Bronchial epithelial cell (primary cell): ENCODE measurements around the gene BOC. TPM values are rescaled to one million over a fixed set of nuclear protein-coding genes. Genes with fewer than 3 reads are reported as not detected.

ENCODE experiments used
- DNase-seq: peaks from one replicate; pipeline ENCODE4 v3.0.0-alpha.2; 2010; ENCODE audit warnings: low read depth
- FAIRE-seq: peaks from 2 replicates; lab custom pipeline; 2011; peaks lifted over from hg19 to GRCh38; lab: Jason Lieb, UNC
- H3K27me3 ChIP-seq: 2 replicates; pipeline ENCODE4 v1.5.1; 2011; ENCODE audit warnings: low read length; ENCODE audit not compliant: control insufficient read depth, insufficient read depth
- H3K36me3 ChIP-seq: 2 replicates; pipeline ENCODE4 v1.5.1; 2011; ENCODE audit warnings: low read length; ENCODE audit not compliant: control insufficient read depth, insufficient read depth
- H3K4me3 ChIP-seq: 2 replicates; pipeline ENCODE4 v1.5.1; 2011; ENCODE audit warnings: mild to moderate bottlenecking, low read depth, low read length, control low read depth
- total RNA-seq: library from RNA; depleted of rRNA; stranded (reverse); fragments of >200 nt; gene quantifications from 2 replicates; pipeline ENCODE4 v1.2.1, GENCODE V29; 2014
- TF ChIP-seq, protein P1 (sequence below): IDR thresholded peaks from 2 replicates; pipeline ENCODE4 v1.5.1; 2011; ENCODE audit warnings: mild to moderate bottlenecking, moderate library complexity, low read length, control low read depth, inconsistent platforms; ENCODE audit not compliant: insufficient read depth, severe bottlenecking

BOC gene
- total RNA-seq, 1 donor from 2014 or later = 1.3 TPM

DNA sequence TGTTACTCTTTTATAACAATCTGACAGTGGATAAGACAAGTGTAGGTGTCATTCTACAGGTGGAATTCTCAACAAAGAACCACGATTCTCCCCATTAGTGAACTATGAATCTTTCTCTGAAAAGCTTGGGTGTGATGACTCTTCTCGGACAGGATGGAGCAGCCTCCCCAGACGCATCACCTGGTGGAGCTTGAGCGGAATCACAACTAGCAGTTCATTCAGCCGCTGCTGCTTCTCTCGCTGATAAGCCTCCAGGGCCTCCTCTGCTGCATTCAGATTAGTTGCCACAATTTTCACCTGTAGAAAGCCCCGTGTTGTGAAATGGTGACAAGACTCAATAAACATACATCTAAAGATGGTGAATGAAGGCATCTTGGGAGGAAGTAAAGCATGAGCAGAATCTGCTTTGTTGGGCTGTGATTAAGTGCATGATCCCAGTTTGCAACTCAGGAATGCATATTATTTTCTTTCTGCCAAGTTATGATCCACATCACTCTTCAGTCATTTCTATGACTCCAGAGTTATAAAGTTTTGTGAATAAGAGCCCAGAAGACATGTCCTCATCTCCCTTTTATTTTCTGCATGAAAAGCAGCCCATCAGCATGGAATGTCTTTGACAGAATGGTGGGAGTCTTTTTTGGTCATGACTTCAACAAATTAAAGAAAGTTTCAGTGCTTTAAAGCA is 93.6 kb downstream of the BOC start:
- FAIRE-seq (no peak), DNase-seq (no peak)
- TF ChIP-seq, protein P1, sequence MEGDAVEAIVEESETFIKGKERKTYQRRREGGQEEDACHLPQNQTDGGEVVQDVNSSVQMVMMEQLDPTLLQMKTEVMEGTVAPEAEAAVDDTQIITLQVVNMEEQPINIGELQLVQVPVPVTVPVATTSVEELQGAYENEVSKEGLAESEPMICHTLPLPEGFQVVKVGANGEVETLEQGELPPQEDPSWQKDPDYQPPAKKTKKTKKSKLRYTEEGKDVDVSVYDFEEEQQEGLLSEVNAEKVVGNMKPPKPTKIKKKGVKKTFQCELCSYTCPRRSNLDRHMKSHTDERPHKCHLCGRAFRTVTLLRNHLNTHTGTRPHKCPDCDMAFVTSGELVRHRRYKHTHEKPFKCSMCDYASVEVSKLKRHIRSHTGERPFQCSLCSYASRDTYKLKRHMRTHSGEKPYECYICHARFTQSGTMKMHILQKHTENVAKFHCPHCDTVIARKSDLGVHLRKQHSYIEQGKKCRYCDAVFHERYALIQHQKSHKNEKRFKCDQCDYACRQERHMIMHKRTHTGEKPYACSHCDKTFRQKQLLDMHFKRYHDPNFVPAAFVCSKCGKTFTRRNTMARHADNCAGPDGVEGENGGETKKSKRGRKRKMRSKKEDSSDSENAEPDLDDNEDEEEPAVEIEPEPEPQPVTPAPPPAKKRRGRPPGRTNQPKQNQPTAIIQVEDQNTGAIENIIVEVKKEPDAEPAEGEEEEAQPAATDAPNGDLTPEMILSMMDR = no peak
- Histone ChIP-seq H3K36me3 (no peaks in the 10 kb centered on the region), H3K4me3 (no peak overlapping the region), H3K27me3 (no peaks in the 10 kb centered on the region)

DNA sequence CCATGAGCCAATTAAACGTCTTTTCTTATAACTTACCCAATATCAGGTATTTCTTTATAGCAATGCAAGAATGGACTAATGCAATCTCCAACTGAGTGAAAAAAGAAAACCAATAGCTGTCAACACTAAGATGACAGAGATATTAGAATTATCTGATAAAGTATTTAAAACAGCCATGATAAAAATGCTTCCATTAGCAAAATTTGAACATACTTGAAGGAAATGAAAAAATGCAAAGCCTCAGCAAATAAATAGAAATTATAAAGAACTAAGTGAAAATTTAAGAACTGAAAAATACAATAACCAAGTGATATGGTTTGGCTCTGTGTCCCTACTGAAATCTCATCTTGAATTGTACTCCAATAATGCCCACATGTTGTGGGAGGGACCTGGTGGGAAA is 99.6 kb downstream of the BOC start:
- H3K27me3 ChIP-seq = no peaks in the 10 kb centered on the region
- H3K36me3 ChIP-seq = no peaks in the 10 kb centered on the region
- no peak overlapping the region for H3K4me3 ChIP-seq
- FAIRE-seq (no peak), DNase-seq (no peak)
- TF ChIP-seq, protein P1 = no peak

DNA sequence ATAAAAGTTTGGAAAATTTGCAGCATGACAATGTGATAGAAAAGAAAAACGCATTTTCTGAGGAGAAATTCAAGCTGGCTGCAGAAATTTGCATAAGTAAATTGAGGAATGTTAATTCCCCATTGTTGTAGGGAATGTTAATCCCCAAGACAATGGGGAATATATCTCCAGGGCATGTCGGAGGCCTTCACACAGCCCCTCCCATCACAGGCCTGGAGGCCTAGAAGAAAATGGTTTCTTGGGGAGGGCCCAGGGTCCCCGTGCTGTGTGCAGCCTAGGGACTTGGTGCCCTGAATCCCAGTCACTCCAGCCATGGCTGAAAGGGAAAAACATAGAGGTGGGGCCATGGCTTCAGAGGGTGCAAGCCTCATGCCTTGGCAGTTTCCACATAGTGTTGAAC is 101.1 kb downstream of the BOC start:
- H3K27me3 ChIP-seq = no peaks in the 10 kb centered on the region
- TF ChIP-seq, protein P1 = no peak
- FAIRE-seq (no peak), DNase-seq (no peak)
- H3K36me3 ChIP-seq = no peaks in the 10 kb centered on the region
- no peak overlapping the region for H3K4me3 ChIP-seq

DNA sequence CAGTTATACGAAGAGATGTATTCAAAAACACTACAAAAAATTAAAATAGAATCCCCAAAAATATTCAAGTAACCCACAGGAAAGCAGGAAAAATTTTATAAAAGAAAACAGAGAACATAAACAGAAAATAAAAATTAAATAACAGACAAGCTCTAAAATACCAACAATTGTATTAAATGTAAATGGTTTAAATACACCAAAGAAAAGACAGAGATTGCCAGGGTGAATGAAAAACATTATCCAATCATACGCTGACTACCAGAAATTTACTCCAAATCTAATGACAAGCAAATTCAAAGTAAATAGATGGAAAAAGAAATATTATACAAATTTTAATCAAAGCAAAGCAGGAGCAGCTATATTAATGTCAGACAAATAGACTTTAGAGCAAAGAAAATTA is 103.6 kb downstream of the BOC start:
- FAIRE-seq = no peak
- Histone ChIP-seq H3K27me3 (no peaks in the 10 kb centered on the region), H3K36me3 (no peaks in the 10 kb centered on the region), H3K4me3 (no peak overlapping the region)
- TF ChIP-seq, protein P1 = no peak
- DNase-seq = no peak

DNA sequence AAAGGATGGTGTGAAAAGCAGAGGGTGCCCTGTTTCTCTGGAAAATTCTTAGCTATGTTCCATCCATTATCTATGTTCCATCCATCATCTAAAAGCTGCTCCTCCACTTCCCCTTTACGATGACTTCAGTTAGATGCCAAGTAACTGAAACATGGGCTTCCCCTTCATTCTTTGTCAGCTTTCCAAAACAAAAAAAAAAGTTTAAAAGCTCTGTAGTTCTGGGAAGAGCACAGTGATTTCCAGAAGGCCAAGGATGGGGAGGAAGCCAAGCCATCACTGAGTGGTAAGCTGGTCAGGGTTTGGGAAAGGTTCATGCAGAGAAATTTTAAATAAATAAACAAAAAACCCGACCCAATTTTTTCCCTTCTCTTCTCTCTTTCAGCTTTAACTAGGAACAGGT is 118.4 kb downstream of the BOC start:
- DNase-seq = no peak
- TF ChIP-seq, protein P1 = no peak
- H3K4me3 ChIP-seq = no peak overlapping the region
- no peak for FAIRE-seq
- no peaks in the 10 kb centered on the region for H3K27me3 ChIP-seq
- no peaks in the 10 kb centered on the region for H3K36me3 ChIP-seq

DNA sequence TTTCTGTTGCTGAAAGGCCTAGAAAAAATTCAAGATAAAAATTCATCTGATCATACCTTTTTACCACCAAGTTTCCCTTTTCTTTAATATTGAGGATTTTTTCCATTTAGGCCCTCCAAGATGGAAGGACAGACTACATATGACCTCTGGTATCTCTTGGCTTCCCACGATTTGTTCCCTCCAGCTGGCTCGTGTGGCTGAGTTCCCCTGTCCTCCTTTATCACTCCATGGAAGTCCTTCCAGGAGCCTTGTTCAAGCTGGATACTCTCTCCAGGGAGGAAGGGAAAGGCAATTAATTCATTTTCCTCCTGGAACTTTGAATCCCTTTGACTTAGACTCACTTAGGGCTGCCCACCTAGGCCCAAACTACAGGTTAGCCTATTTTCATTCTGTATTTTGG is 119.4 kb downstream of the BOC start:
- FAIRE-seq (no peak), DNase-seq (no peak)
- no peaks in the 10 kb centered on the region for H3K36me3 ChIP-seq
- H3K27me3 ChIP-seq = no peaks in the 10 kb centered on the region
- TF ChIP-seq, protein P1 = no peak
- no peak overlapping the region for H3K4me3 ChIP-seq
